IPS-18c (cell line): ENCODE results near the gene OSTF1.

ENCODE experiments used
- H3K4me3 ChIP-seq: 2 replicates; pipeline ENCODE4 v1.7.0; 2013; ENCODE audit warnings: low read depth, mild to moderate bottlenecking, low read length, moderate library complexity; ENCODE audit not compliant: insufficient read depth
- H3K9me3 ChIP-seq: one replicate; pipeline ENCODE4 v1.6.1; 2013; ENCODE audit warnings: mild to moderate bottlenecking, low read length, moderate library complexity; ENCODE audit not compliant: control insufficient read depth, insufficient read depth

OSTF1 gene

DNA sequence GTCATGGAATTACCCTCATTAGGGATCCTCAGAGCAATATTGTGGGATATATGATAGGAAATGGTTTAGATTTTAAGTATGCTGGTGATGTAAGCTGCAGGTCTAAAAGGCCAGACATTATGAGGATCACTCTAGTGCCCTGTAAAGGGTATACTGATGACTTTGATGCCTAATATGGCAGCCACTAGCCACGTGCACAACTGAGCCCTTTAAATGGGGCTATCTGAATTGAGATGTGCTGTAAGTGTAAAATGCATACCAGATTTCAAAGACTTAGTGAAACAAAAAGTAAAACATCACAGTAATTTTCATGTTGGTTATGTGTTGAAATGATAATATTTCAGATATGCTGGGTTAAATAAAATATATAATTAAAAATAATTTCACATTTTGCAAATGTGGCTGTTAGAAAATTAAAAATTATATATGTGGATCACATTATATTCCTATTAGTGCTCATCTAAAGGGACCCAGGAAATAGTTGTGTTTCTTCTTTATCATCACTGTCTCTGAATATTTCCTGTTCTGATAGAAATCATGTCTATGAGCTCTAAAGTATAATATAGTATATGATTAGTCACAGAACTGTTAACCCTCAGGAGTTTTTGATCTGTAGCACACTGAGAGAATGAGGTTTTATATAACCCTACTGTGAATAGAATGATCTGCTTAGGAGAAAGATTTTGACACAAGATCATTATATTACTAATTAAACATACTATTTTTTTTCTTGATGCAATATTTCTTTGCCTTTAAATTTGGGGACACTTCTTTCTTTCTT lies 50.1 kb downstream of the OSTF1 start:
- Histone ChIP-seq H3K4me3 (no peak overlapping the region), H3K9me3 (no peaks in the 10 kb centered on the region)

DNA sequence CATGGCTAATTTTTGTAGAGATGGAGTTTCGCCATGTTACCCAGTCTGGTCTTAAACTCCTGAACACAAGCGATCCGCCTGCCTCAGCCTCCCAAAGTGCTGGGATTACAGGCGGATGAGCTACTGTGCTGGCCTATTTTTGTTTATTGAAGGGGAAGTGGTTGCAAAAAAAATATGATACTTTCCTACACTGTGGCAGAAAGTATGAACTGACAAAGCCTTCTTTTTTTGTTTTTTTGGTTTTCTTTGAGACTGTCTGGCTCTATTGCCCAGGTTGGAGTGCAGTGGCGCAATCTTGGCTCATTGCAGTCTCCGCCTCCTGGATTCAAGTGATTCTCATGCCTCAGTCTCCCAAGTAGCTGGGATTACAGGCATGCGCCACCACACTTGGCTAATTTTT lies 50.9 kb downstream of the OSTF1 start:
- Histone ChIP-seq H3K4me3 (no peak overlapping the region), H3K9me3 (peaks cover 2% of the 10 kb centered on the region)

DNA sequence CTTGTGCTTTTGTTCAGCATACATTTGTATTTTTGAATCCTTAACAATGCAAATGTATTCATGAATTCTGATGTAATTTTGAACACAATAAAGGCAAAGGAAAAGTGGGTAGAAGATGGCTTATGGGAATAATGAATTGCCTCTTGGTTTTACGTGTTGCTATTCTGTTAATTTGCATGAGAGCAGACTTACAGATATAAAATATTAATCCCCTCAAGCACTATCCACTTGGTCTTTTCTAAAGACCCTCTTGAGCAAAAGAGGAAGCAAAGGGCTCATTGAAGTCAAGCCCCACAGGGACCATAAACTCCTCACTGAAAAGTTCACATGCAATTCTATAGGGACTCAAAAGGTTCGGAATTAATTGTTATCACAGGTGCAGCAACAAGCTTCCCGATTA lies 51.9 kb downstream of the OSTF1 start:
- Histone ChIP-seq H3K9me3 (peaks cover 2% of the 10 kb centered on the region), H3K4me3 (no peak overlapping the region)

DNA sequence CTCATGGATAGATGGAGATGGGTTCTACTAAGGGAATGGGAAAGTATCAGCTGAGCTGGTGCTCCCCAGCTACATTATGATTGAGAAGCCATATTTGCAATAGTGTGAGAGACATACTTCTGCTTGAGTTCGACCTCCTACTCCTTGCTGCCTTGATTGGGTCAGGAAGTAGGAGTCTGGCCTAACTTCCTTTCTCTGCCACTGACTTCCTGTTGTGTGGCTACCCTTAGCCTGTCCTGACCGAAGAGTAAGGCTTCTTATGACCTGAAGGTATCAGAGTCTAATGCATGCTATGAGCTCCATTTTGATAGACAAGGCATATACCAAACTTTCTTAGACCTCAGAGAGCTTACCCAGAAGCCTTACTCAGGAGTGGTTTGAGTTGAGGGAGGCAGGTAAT lies 53.9 kb downstream of the OSTF1 start:
- Histone ChIP-seq H3K4me3 (no peak overlapping the region), H3K9me3 (peaks cover 2% of the 10 kb centered on the region)

DNA sequence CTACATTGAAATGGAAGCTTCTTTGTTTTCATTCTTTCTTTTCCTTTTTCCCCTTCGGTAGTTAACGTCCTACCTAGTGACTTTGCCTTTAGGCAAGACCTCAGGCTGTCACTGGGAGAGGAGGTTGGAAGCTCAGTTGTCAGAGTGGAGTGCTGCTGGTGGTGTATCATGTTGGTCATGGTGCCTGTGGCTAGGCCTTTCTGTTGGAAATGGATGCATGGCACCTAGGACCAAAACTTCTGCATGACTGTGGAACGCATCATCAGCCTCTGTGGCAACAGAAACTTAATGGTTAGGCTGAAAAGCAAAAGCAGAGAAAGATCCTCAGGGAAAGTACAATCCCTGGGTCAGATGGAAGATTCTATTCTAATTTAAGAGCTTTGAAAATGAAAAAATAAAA lies 57.9 kb downstream of the OSTF1 start:
- no peak overlapping the region for H3K4me3 ChIP-seq
- peaks cover 2% of the 10 kb centered on the region for H3K9me3 ChIP-seq

DNA sequence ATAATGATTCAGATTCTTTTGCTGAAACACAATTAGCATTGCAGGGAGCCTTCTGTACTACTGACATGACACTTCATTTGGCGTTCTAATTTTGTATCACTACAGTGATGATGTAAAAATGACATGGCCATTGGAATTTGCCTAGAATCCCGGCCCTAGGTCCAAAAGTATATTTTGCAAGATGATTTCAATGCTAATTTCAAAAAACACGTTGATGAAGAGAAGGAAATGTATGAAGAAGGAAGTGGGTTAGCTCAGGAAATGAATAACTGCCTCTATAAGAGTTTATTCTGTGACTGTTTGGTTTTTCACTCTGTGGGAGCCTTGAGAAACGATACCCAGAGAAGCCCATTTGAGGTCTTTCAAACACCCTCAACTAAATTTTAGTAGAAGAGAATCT lies 59.3 kb downstream of the OSTF1 start:
- H3K9me3 ChIP-seq: peaks cover 2% of the 10 kb centered on the region
- no peak overlapping the region for H3K4me3 ChIP-seq

DNA sequence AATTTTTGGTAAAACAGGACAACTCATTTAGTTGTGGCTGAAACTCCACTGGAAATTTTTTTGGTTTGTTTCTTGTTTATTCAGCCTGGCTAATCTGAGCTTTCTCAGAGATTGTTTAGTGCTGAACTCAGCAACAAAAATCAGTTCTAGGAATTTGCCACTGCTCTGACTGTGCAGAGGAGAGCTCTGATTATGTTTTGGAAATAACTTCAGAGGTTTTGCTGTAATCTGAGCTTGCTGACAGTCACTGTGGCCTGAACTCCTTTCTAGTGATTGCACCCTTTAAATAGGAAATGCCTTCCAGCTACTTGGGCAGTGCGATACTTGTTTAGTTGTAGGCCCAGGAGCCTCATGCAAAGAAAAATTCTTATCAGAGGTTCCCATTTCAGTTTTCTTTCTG lies 60.2 kb downstream of the OSTF1 start:
- H3K4me3 ChIP-seq: no peak overlapping the region

DNA sequence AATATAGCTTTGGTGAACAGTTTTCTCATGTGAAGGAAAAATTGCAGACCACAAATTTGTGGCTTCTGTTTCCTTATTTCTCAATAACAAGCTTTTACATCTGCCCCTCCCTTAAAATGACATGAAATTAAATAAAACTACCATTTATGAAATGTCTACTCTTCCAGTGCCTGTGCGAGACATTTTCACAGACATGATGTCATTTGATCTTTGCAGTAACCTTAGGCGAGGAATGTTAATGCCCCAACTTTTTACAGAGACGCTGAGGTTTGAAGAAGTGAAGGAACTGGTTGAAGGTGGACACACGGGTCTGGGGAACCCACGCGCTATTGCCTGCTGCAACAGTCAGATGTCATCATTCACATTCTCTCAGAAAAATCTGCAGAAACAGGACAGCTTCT lies 61.5 kb downstream of the OSTF1 start:
- Histone ChIP-seq H3K9me3 (no peaks in the 10 kb centered on the region), H3K4me3 (no peak overlapping the region)

More for the DNA sequence above, 60.2 kb downstream of the OSTF1 start:
- peaks cover 2% of the 10 kb centered on the region for H3K9me3 ChIP-seq

DNA sequence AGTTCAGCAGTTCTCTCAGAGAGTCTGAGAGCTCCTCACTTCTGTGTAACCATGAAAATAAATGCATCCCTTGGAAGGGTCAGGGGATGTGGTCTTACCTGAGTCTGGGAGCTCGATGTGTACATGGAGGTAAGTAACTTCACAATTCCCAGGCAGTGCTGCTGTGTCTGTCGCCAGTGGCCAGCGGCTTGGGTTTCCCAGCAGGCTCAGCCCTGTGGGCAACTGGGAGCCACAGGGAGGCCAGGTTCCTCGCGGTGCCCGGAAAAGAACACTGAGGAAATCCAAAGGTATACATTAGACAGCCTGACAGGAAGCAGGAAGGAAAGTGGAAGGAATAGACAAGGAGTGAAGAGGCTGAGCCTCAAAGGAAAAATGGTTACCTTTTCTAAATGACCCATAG lies 62.2 kb downstream of the OSTF1 start:
- no peaks in the 10 kb centered on the region for H3K9me3 ChIP-seq

DNA sequence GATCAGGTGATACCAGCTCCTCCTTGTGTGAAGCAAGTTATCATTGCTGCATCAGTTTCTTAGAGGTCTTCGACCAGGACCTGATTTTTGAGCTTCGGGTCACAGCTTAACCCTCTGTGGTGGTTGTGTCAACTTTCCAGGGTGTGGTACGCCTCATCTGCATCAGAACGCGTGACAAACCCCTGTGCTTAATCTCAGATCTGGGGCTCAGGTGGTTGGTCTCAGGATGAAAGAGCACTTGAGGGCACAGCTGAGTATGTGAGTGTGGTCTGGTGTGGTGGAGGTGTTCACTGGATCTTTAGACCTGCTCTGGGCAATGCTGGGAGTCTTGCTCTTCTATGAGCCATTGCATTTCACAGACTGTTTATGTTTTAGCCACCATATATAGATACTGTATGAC lies 64.1 kb downstream of the OSTF1 start:
- H3K9me3 ChIP-seq: no peaks in the 10 kb centered on the region
- no peak overlapping the region for H3K4me3 ChIP-seq

More for the DNA sequence above, 62.2 kb downstream of the OSTF1 start:
- no peak overlapping the region for H3K4me3 ChIP-seq

DNA sequence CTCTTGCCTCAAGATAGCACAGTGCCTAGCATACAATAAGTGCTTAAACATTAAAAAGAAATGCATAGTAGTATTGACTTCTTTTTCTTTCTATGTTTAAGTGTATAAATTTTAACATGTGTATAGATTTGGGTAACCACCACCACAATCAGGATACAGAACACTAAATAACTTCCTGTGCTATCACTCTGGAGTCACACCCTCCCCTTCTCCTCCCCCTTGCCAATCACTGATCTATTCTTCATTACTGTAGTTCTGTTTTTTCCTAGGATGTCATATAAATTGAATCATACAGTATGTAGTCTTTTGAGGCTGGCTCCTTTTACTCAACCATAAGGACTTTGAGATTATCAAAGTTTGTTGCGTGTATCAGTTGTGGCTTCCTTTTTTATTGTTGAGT lies 68.5 kb downstream of the OSTF1 start:
- no peaks in the 10 kb centered on the region for H3K9me3 ChIP-seq
- no peak overlapping the region for H3K4me3 ChIP-seq

DNA sequence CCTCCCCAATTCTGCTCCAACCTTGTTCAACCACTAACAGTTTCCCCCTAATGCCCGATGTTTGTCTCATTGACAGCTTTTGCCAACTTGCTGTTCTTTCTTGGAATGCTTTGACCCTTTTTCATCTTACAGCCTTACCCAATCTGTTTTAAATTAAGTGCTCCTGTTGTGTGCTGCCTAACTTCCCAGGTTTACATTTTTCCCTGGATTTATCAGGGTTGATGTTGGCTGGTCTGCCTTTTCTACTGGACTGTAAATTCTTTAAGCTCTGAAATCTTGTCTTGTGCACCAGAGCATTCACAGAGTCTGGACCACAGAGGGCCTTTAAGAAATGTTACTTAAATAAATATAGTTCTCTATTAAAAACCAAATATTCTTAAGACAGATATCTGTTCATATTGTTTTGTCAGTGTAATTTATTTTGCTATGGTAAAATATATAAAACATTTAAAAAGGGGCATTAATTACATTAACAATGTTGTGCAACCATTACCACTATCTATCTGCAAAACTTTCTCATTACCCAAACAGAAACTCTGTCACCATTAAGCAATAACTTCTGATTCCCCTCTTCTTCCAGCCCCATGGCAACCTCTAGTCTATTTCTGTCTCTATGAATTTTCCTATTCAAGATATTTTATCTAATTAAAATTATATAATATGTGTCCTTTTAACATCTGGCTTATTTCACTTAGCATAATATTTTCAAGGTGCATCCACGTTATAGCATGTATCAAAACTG lies 73.0 kb downstream of the OSTF1 start:
- H3K4me3 ChIP-seq: no peak overlapping the region
- no peaks in the 10 kb centered on the region for H3K9me3 ChIP-seq

DNA sequence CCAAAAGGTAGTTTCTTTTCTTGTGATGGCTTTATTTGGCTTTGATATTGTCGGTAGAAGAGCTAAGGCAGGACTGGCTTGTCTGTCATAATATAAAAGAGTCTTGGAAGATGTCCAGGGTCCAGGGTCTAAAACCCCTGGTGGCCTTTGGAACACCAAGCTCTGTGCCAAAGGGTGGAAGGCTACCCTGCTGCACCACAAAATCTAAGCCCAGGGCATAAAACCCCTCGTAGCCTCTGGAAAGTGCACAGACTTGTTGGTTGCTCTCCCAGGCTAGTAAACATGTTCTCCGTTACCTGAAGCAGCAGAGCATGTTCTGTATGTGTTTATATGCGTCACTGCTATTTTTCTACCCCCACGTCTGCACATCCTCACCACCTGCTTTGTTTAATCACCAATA lies 75.5 kb downstream of the OSTF1 start:
- Histone ChIP-seq H3K4me3 (no peak overlapping the region), H3K9me3 (no peaks in the 10 kb centered on the region)

DNA sequence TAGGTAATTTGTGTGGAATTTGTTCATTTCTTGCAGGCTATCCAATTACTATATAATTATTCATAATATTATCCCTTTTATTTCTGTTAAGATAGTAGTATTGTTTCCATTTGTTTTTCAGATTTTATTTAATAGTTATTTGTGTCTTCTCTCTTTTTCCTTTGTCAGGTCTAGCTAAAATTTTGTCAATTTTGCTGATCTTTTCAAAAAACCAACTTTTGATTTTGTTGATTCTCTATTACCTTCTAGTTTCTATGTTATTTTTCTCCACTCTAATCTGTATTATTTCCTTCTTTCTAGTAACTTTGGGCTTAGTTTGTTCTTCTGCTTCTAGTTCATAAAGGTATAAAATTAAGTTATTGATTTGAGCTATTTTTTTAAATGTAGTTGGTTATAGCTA lies 76.3 kb downstream of the OSTF1 start:
- Histone ChIP-seq H3K4me3 (no peak overlapping the region), H3K9me3 (no peaks in the 10 kb centered on the region)

DNA sequence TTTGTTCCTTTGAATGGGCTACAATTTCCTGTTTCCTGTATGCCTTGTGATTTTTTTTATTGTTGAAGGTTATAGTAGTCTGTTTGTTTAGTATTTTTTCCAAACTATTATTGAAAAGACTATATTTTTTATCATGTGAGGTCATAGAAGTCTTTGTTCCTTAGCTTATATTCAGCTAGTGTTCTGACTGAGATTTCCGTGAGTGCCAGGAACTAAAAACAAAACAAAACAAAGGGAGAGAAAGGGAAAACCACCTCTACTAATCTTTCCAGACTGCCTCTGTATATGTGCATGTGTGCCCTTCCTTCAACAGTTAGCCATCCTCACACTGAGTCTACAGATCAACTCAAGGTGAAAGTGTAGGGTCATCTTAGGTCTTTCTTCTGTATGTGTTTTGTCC lies 79.0 kb downstream of the OSTF1 start:
- no peaks in the 10 kb centered on the region for H3K9me3 ChIP-seq
- no peak overlapping the region for H3K4me3 ChIP-seq

DNA sequence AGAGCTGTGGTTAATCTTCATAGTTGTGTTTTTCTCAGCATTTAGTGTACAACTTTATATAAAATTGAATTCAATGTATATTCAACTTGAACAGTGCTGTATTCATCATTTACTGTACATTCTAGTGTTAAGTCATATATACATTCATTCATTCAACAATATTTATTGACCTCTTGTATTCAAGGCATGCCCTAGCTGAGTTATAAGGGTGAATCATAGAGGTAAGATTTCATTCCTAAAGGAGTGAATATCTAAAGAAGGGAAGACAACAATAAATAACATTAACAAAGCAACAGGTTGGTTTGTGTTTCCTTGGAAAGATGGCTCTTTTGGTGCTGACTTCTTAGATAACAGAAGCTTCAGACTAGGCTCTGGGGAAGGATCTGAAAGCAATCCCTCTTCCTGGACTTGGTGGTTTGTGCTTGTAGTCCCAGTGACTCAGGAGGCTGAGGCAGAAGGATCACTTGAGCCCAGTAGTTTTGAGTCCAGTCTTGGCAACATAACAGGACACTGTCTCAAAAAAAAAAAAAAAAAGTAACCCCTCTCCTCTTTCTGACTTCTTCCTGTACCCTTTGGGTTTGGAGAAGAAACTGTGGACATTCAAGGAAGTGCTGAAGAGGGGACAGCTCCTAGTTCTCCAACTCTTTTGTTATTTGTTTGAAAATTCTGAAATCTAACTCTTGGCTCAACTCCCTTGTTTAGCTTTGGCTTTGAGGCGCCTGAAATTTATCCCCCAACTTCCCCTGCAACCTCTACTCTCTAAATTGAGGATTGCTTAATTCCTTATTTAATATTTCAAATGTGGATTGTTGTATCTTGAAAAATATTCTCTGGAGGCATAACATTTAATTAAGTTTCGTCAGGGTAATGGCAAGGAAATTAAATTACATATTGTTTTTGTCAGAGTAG lies 80.2 kb downstream of the OSTF1 start:
- H3K4me3 ChIP-seq: no peak overlapping the region

DNA sequence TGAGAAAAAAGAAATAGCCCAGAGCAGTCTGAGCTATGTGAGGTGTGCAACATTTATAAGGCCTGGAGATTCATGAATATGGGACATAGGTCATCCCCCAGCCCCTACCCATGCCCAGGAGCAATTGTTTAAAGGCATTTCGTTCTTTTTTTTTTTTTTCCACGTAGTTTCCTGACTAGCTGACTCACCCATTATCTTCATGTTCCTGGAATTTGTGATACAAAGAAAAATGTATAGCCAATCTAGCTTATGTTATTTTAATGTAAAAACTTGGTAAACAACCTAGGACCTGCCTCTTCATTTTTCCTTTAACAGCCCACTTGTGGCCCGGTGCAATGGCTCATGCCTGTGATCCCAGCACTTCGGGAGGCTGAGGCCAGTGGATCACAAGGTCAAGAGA lies 81.3 kb downstream of the OSTF1 start:
- H3K9me3 ChIP-seq: no peaks in the 10 kb centered on the region
- H3K4me3 ChIP-seq: no peak overlapping the region

More for the DNA sequence above, 80.2 kb downstream of the OSTF1 start:
- H3K9me3 ChIP-seq: no peaks in the 10 kb centered on the region
